SU-DHL-6 (cell line): Measurements from ENCODE around the gene ACSS1.

ENCODE experiments used
- CTCF ChIP-seq: fragments of 200-600 bp; sonication (generic); IDR thresholded peaks from one replicate; pipeline ENCODE4 v1.5.1; 2017; ENCODE audit warnings: antibody characterized with exemption, mild to moderate bottlenecking, low read length, moderate library complexity; ENCODE audit not compliant: insufficient read depth, poor library complexity, severe bottlenecking
- EZH2phosphoT487 ChIP-seq: fragments of 200-600 bp; sonication (generic), shearing (Covaris generic); conservative IDR thresholded peaks from 2 replicates; pipeline ENCODE4 v1.6.1; 2018; ENCODE audit warnings: mild to moderate bottlenecking, antibody characterized with exemption, low read length, moderate library complexity, mixed read lengths

DNA sequence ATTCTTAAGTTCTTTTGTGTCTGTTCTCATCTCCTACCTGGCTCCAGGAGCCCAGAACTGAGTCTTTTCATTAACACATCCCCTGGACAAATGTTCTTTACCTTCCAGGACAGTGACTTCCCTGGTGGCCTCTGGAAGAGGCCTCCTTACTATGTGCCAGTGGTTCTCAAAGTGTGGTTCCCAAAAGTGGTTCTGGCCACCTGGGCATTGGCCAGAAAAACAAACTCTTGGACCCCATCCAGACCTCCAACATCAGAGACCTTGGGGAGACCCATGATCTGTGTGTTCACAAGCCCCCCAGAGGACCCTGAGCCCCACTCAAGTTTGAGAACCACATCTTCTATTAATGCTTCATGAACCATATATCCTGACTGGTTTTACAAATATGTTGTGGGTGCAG, 31.2 kb upstream of the ACSS1 start:
- no peak for TF ChIP-seq CTCF
- TF ChIP-seq EZH2phosphoT487, result no peak
